Measurements from ENCODE around the gene MYO16. TPM values are rescaled to one million over a fixed set of nuclear protein-coding genes. Genes with fewer than 3 reads are reported as not detected.

The MYO16 gene
- total and polyA plus RNA-seq, 7 donors: under 0.01 to 0.33 (median 0.28) TPM; not detected in 2

DNA sequence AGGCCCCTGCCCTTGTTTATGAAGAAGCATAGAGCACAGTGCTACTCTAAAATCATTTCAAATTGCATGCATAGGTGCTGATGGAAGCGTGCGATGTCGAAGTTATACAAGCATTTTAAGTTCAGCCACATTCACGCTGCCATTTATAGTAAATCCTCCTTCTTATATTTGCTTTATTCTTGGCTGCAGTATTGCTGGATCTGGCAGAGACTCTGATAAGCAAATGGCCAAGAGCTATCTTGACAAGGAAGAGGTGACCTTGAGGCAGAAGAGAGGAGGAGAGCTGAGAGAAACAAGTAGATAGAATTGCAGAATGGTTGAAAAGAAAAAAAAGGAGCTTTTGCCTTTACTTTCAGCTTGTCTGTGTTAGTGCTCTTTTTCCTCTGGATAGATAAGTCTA lies 18.9 kb upstream of the MYO16 start:
- H3K4me3 ChIP-seq: no peak overlapping the region
- intact Hi-C loops (cut with DNase I): no loop called here
- no peaks in the 10 kb centered on the region for H3K27me3 ChIP-seq
- no peaks in the 10 kb centered on the region for H3K36me3 ChIP-seq
- no peaks in the 10 kb centered on the region for H3K4me1 ChIP-seq
- no peak for DNase-seq
- no peaks in the 10 kb centered on the region for H3K9me3 ChIP-seq
- no peak for TF ChIP-seq POLR2AphosphoS5 (IDR thresholded peaks at IDR 0.05)
- no peak for TF ChIP-seq EP300 (IDR thresholded peaks at IDR 0.05)
- TF ChIP-seq, protein P1, sequence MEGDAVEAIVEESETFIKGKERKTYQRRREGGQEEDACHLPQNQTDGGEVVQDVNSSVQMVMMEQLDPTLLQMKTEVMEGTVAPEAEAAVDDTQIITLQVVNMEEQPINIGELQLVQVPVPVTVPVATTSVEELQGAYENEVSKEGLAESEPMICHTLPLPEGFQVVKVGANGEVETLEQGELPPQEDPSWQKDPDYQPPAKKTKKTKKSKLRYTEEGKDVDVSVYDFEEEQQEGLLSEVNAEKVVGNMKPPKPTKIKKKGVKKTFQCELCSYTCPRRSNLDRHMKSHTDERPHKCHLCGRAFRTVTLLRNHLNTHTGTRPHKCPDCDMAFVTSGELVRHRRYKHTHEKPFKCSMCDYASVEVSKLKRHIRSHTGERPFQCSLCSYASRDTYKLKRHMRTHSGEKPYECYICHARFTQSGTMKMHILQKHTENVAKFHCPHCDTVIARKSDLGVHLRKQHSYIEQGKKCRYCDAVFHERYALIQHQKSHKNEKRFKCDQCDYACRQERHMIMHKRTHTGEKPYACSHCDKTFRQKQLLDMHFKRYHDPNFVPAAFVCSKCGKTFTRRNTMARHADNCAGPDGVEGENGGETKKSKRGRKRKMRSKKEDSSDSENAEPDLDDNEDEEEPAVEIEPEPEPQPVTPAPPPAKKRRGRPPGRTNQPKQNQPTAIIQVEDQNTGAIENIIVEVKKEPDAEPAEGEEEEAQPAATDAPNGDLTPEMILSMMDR (IDR thresholded peaks at IDR 0.05): no peak
- TF ChIP-seq POLR2A (IDR thresholded peaks at IDR 0.05): no peak
- WGBS, 2 donors: 80 to 85% methylated on average over 4 of the region's 4 CpGs
- no peak overlapping the region for H3K27ac ChIP-seq

DNA sequence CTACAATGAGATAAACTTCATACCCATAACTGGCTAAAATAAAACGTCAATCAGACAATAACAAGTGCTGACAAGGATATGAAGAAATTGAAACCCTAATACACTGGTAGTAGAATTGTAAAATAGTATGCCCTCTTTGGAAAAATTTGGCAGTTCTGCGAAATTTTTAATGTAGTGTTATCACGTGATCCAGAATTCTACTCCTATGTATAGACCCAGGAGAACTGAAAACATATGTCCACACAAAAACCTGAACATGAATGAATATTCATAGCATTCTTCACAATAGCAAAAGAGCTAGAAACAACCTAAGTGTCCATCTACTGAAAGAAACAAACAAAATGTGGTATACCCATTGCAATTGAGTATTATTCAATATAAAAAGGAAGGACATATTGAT lies 14.2 kb upstream of the MYO16 start:
- Histone ChIP-seq H3K36me3 (no peaks in the 10 kb centered on the region), H3K27ac (no peak overlapping the region), H3K27me3 (no peaks in the 10 kb centered on the region), H3K4me1 (no peaks in the 10 kb centered on the region), H3K4me3 (no peak overlapping the region), H3K9me3 (no peaks in the 10 kb centered on the region)
- intact Hi-C loops (cut with DNase I): no loop called here
- TF ChIP-seq POLR2AphosphoS5 (IDR thresholded peaks at IDR 0.05) (no peak), POLR2A (IDR thresholded peaks at IDR 0.05) (no peak), EP300 (IDR thresholded peaks at IDR 0.05) (no peak)
- TF ChIP-seq, protein P1 (IDR thresholded peaks at IDR 0.05): no peak
- WGBS, 2 donors: 73 to 88% methylated on average over 3 of the region's 3 CpGs
- DNase-seq: no peak

DNA sequence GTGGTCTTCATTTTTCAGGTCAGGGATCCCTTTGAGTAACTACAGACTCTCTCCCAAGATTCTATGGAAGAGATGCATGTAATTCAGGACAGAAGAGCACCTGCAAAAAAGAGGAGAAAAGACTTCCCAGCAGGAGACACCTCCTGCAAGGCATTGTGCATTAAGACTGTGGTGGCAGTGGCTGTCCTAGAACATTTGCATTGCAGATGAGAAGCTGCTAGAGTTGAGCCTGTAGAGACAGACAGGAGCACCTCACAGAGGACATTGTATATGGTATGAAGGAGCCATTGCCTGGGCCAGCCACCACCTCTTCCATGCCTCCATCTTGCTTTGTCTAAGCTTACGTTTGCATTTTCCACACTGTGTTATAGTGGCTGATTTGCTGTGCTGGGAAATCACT lies 11.2 kb upstream of the MYO16 start:
- intact Hi-C loops (cut with DNase I): no loop called here

DNA sequence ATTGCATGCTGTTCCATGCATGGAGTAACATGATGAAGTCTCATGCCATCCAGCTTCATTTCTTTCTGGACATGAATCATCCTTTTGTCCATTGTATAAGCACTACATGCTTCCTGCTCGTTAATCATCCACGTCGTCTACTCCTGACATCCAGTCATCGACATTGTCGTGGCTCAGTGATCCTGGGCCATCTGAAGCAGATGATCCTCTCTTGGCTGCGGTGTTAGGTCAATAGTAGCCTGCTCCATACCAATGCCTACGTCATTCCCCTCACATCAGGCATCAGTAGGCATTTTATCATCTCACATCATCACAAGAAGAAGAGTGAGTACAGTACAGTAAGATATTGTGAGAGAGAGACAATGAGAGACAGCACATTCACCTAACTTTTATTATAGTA lies 7.9 kb upstream of the MYO16 start:
- Histone ChIP-seq H3K36me3 (no peaks in the 10 kb centered on the region), H3K4me3 (no peak overlapping the region), H3K27me3 (no peaks in the 10 kb centered on the region), H3K4me1 (no peaks in the 10 kb centered on the region), H3K27ac (no peak overlapping the region), H3K9me3 (peaks cover 0 to 5% (median 0%) of the 10 kb centered on the region in 4 donors)
- no peak for TF ChIP-seq POLR2A (IDR thresholded peaks at IDR 0.05)
- no peak for TF ChIP-seq EP300 (IDR thresholded peaks at IDR 0.05)
- no peak for TF ChIP-seq POLR2AphosphoS5 (IDR thresholded peaks at IDR 0.05)
- TF ChIP-seq, protein P1 (IDR thresholded peaks at IDR 0.05): no peak
- WGBS, 2 donors: 78 to 79% methylated on average over 7 of the region's 7 CpGs
- no peak for DNase-seq
- intact Hi-C loops (cut with DNase I): no loop called here

More for the DNA sequence above, 11.2 kb upstream of the MYO16 start:
- Histone ChIP-seq H3K4me3 (no peak overlapping the region), H3K27me3 (no peaks in the 10 kb centered on the region), H3K27ac (no peak overlapping the region), H3K4me1 (no peaks in the 10 kb centered on the region), H3K36me3 (no peaks in the 10 kb centered on the region), H3K9me3 (no peaks in the 10 kb centered on the region)
- WGBS, 2 donors: 70 to 89% methylated on average over 1 of the region's 1 CpG
- TF ChIP-seq, protein P1 (IDR thresholded peaks at IDR 0.05): no peak
- TF ChIP-seq POLR2AphosphoS5 (IDR thresholded peaks at IDR 0.05): no peak
- TF ChIP-seq EP300 (IDR thresholded peaks at IDR 0.05): no peak
- TF ChIP-seq POLR2A (IDR thresholded peaks at IDR 0.05): no peak
- no peak for DNase-seq

DNA sequence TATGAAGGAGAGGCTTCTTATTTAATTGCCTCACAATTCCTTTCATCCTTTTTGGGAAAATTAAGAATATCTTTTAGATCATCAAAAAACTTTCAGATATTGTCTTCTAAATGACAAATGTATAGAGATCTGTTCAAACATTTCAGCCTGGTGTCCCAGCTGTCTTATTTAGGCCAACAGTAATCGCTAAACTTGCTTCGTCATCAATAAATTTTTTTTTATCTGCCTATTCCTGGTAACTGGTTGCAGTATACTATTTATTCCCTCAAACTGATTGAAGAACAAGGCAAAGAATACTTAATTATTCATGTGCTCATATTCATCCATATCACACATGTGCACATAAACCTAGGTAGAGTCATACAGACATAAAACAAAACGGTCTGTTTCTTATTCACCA lies 5.3 kb upstream of the MYO16 start:
- H3K27ac ChIP-seq: no peak overlapping the region
- H3K4me1 ChIP-seq: no peaks in the 10 kb centered on the region
- H3K27me3 ChIP-seq: no peaks in the 10 kb centered on the region
- H3K9me3 ChIP-seq: peaks cover 0 to 5% (median 0%) of the 10 kb centered on the region in 4 donors
- WGBS, 2 donors: 81 to 92% methylated on average over 3 of the region's 3 CpGs
- no peak for DNase-seq
- no peak overlapping the region for H3K4me3 ChIP-seq
- intact Hi-C loops (cut with DNase I): no loop called here
- H3K36me3 ChIP-seq: no peaks in the 10 kb centered on the region
- TF ChIP-seq, protein P1 (IDR thresholded peaks at IDR 0.05): no peak
- TF ChIP-seq POLR2AphosphoS5 (IDR thresholded peaks at IDR 0.05) (no peak), POLR2A (IDR thresholded peaks at IDR 0.05) (no peak), EP300 (IDR thresholded peaks at IDR 0.05) (no peak)
